T-cell (primary cell): ENCODE data around the gene MRPL22. TPM values are rescaled to one million over a fixed set of nuclear protein-coding genes. Genes with fewer than 3 reads are reported as not detected.
"Not testable (repeated sequence)": the region's sequence is repeated elsewhere in the genome, so short reads cannot be mapped to it uniquely, and the experiment has no call there.

Experiments
- ATAC-seq, 4 experiments: fragments of 200-7000 bp in 3 of 4; fragments of 150-1000 bp in 1 of 4; cut with Tn5 transposase; replicated peaks in 1 of 4; 1 replicate in 3 of 4; 2 replicates in 1 of 4; pipeline ENCODE4 v1.10.0; 2021; ENCODE audit warnings: moderate library complexity in 3 of 4, mild to moderate bottlenecking in 2 of 4, moderate number of reproducible peaks in 1 of 4
- CTCF ChIA-PET, 2 donors: fragments of 300-600 bp; sonication (Branson Sonifier 250); formaldehyde crosslinking; loops; one replicate each; lab custom pipeline; 2022; ENCODE audit warnings: antibody characterized with exemption in 2 of 2; lab: Charles Lee
- POLR2A ChIA-PET, 2 donors: fragments of 300-600 bp; sonication (Branson Sonifier 250); formaldehyde crosslinking; loops; one replicate each; lab custom pipeline; 2022; ENCODE audit warnings: antibody characterized with exemption in 2 of 2; lab: Charles Lee
- DNase-seq, 35 experiments: peaks; one replicate each; pipeline versions ENCODE4 v3.0.0 to v3.0.0-alpha.2; 2013 to 2023
- H3K27ac ChIP-seq: one replicate; pipeline ENCODE4 v1.5.1; 2013; ENCODE audit warnings: low read length
- H3K27me3 ChIP-seq, 2 experiments: replicated peaks in 1 of 2; 1 replicate in 1 of 2; 2 replicates in 1 of 2; pipeline versions ENCODE4 v1.6.1 to v1.7.0; 2013; ENCODE audit warnings: low read length in 1 of 2, mixed read lengths in 1 of 2; ENCODE audit not compliant: control insufficient read depth in 2 of 2, insufficient read depth in 2 of 2; ENCODE audit errors: extremely low read depth in 1 of 2
- H3K36me3 ChIP-seq, 2 donors: 1 replicate in 1 of 2; 2 replicates in 1 of 2; pipeline versions ENCODE4 v1.6.1 to v1.7.0; 2013; ENCODE audit warnings: low read length in 1 of 2; ENCODE audit not compliant: control insufficient read depth in 2 of 2, insufficient read depth in 1 of 2; ENCODE audit errors: extremely low read depth in 1 of 2
- H3K4me1 ChIP-seq, 2 experiments: 1 replicate in 1 of 2; 2 replicates in 1 of 2; pipeline versions ENCODE4 v1.6.1 to v1.7.0; 2013; ENCODE audit warnings: low read length in 2 of 2, mixed read lengths in 1 of 2; ENCODE audit not compliant: insufficient read depth in 2 of 2, control insufficient read depth in 1 of 2; ENCODE audit errors: extremely low read depth in 1 of 2
- H3K4me3 ChIP-seq, 2 donors: 1 replicate in 1 of 2; 2 replicates in 1 of 2; pipeline versions ENCODE4 v1.5.1 to v1.7.0; 2013; ENCODE audit warnings: mild to moderate bottlenecking in 2 of 2, low read length in 1 of 2, moderate library complexity in 1 of 2; ENCODE audit not compliant: control insufficient read depth in 1 of 2; ENCODE audit errors: extremely low read depth in 1 of 2
- H3K9me3 ChIP-seq: 2 replicates; pipeline ENCODE4 v1.7.0; 2013
- H3K27ac Mint-ChIP-seq, 2 donors: one replicate each; pipeline ENCODE4 v1.8.0; 2020 to 2021; ENCODE audit warnings: mild to moderate bottlenecking in 2 of 2, mixed read lengths in 2 of 2
- H3K27me3 Mint-ChIP-seq, 2 donors: one replicate each; pipeline ENCODE4 v1.8.0; 2021 to 2022; ENCODE audit warnings: mixed read lengths in 2 of 2
- H3K36me3 Mint-ChIP-seq: one replicate; pipeline ENCODE4 v1.8.0; 2021; ENCODE audit warnings: mixed read lengths
- H3K4me1 Mint-ChIP-seq, 3 donors: one replicate each; pipeline ENCODE4 v1.8.0; 2020 to 2022; ENCODE audit warnings: mixed read lengths in 3 of 3, mild to moderate bottlenecking in 1 of 3
- H3K4me3 Mint-ChIP-seq, 3 donors: one replicate each; pipeline ENCODE4 v1.8.0; 2020 to 2022; ENCODE audit warnings: mild to moderate bottlenecking in 3 of 3, mixed read lengths in 3 of 3, moderate library complexity in 3 of 3
- H3K9me3 Mint-ChIP-seq, 3 donors: one replicate each; pipeline ENCODE4 v1.8.0; 2020 to 2022; ENCODE audit warnings: mixed read lengths in 3 of 3
- WGBS: methylation state at CpG from one replicate; pipeline ENCODE4 v1.1.5; 2013; ENCODE audit warnings: missing lambda C conversion rate; ENCODE audit not compliant: insufficient coverage; 5-methylcytosine and 5-hydroxymethylcytosine counted together
- total RNA-seq, 35 experiments: library from RNA in 6 of 35; stranded (reverse) in 6 of 35; fragments of 120-200 nt in 1 of 35; gene quantifications; one replicate each; pipeline versions ENCODE4 v1.2.1 to v1.2.4 and lab custom pipeline; 2013 to 2026

The MRPL22 gene
- total RNA-seq, 5 donors from 2014 or later (not counting 1 experiment from before 2014, with no cell fraction given), result 19.5 to 30.9 (median 26.1) TPM

- 0% methylated on average over 60 of the region's 61 CpGs for WGBS
- peaks cover 18% of the 10 kb centered on the region for H3K36me3 Mint-ChIP-seq
- no peaks in the 10 kb centered on the region for H3K27me3 Mint-ChIP-seq
- DNase-seq (peak; percentile 66 to 90 (median 76)), ATAC-seq (peak; percentile 87 to 95 (median 90))
- H3K9me3 Mint-ChIP-seq, result no peaks in the 10 kb centered on the region
- CTCF ChIA-PET, result interaction anchor here in 1 of 2 donors (1.4 kb wide), 1 partner anchor 81 kb away, joined by 3 read pairs; no protein-coding TSS in a partner anchor
- peak within 1 kb of the TSS; percentile 38 for H3K27ac ChIP-seq
- POLR2A ChIA-PET, result no interaction called here
- H3K4me3 ChIP-seq, result peak within 1 kb of the TSS; percentile 62 to 91
- peaks cover 3 to 7% of the 10 kb centered on the region in 2 donors for H3K36me3 ChIP-seq
- H3K4me3 Mint-ChIP-seq, result peak within 1 kb of the TSS; percentile 87 to 91 (median 89)
- H3K4me1 Mint-ChIP-seq, result peaks cover 49 to 75% (median 65%) of the 10 kb centered on the region in 3 donors
- peak within 1 kb of the TSS; percentile 68 to 74 for H3K27ac Mint-ChIP-seq
- H3K4me1 ChIP-seq, result peaks cover 24 to 27% of the 10 kb centered on the region in 2 experiments
- no peaks in the 10 kb centered on the region for H3K9me3 ChIP-seq
- H3K27me3 ChIP-seq, result no peaks in the 10 kb centered on the region
These were observed 3.0 kb upstream of the MRPL22 start, which contains the start of gene GEMIN5 for GRCh38 chr5:154937718-154938466. TSS of gene GEMIN5 (minus strand) at chr5:154938211. CDS start at chr5:154938133, 78 bp downstream.

GRCh38 chr5:154939387-154939786 lies 1.5 kb upstream of the MRPL22 start:
- peak overlapping the region; percentile 25 to 91 (median 51) for H3K4me3 Mint-ChIP-seq
- H3K4me3 ChIP-seq, DNase-seq, H3K27ac ChIP-seq, H3K27me3 ChIP-seq, CTCF ChIA-PET, POLR2A ChIA-PET, ATAC-seq, H3K27me3 Mint-ChIP-seq, H3K9me3 ChIP-seq, H3K9me3 Mint-ChIP-seq: not testable (repeated sequence)
- H3K27ac Mint-ChIP-seq, result peak overlapping the region; percentile 28 to 89
- Histone ChIP-seq H3K4me1 (peaks cover 24 to 27% of the 10 kb centered on the region in 2 experiments), H3K36me3 (peaks cover 10 to 11% of the 10 kb centered on the region in 2 donors)
- peaks cover 11% of the 10 kb centered on the region for H3K36me3 Mint-ChIP-seq
- 96% methylated on average over 3 of the region's 5 CpGs for WGBS
- H3K4me1 Mint-ChIP-seq, result peaks cover 51 to 74% (median 68%) of the 10 kb centered on the region in 3 donors

GRCh38 chr5:154940375-154940771 lies 500 bp upstream of the MRPL22 start:
- WGBS, result no CpG with 5 or more reads among the region's 9 CpGs
- H3K36me3 Mint-ChIP-seq, result peaks cover 2% of the 10 kb centered on the region
- no peaks in the 10 kb centered on the region for H3K27me3 Mint-ChIP-seq
- ATAC-seq (no peak), DNase-seq (peak in 1 of 35 experiments; percentile 2)
- POLR2A ChIA-PET, result interaction anchor here in 1 of 2 donors (0.6 kb wide), 1 partner anchor 73 kb away, joined by 3 read pairs; no protein-coding TSS in a partner anchor
- Histone ChIP-seq H3K9me3 (no peaks in the 10 kb centered on the region), H3K27ac (peak overlapping the region; percentile 70), H3K36me3 (peaks cover 7 to 12% of the 10 kb centered on the region in 2 donors), H3K4me1 (peaks cover 24 to 28% of the 10 kb centered on the region in 2 experiments), H3K27me3 (no peaks in the 10 kb centered on the region), H3K4me3 (peak overlapping the region; percentile 73 to 95)
- peak overlapping the region; percentile 91 to 100 (median 92) for H3K4me3 Mint-ChIP-seq
- peaks cover 51 to 64% (median 60%) of the 10 kb centered on the region in 3 donors for H3K4me1 Mint-ChIP-seq
- H3K27ac Mint-ChIP-seq, result peak overlapping the region; percentile 89 to 99
- no peaks in the 10 kb centered on the region for H3K9me3 Mint-ChIP-seq
- CTCF ChIA-PET, result no interaction called here

GRCh38 chr5:154943527-154943926 lies 2.7 kb downstream of the MRPL22 start:
- peaks cover 7 to 15% of the 10 kb centered on the region in 2 donors for H3K36me3 ChIP-seq
- H3K4me3 ChIP-seq, result no peak overlapping the region
- ChIA-PET POLR2A (no interaction called here), CTCF (interaction anchor here in 1 of 2 donors (0.6 kb wide), 1 partner anchor 27 kb away, joined by 3 read pairs; no protein-coding TSS in a partner anchor)
- H3K27me3 ChIP-seq, result no peaks in the 10 kb centered on the region
- Mint-ChIP-seq H3K27ac (no peak overlapping the region), H3K9me3 (no peaks in the 10 kb centered on the region), H3K4me3 (no peak overlapping the region), H3K4me1 (peaks cover 43 to 54% (median 49%) of the 10 kb centered on the region in 3 donors), H3K36me3 (peaks cover 4% of the 10 kb centered on the region), H3K27me3 (no peaks in the 10 kb centered on the region)
- ATAC-seq (no peak), DNase-seq (no peak)
- H3K27ac ChIP-seq, result no peak overlapping the region
- H3K9me3 ChIP-seq, result no peaks in the 10 kb centered on the region
- WGBS, result 100% methylated on average over 2 of the region's 5 CpGs
- peaks cover 11 to 22% of the 10 kb centered on the region in 2 experiments for H3K4me1 ChIP-seq

GRCh38 chr5:154944716-154945115 lies 3.8 kb downstream of the MRPL22 start:
- Mint-ChIP-seq H3K27me3 (no peaks in the 10 kb centered on the region), H3K36me3 (peaks cover 7% of the 10 kb centered on the region), H3K4me1 (peaks cover 53 to 57% (median 54%) of the 10 kb centered on the region in 3 donors), H3K27ac (no peak overlapping the region), H3K4me3 (no peak overlapping the region), H3K9me3 (no peaks in the 10 kb centered on the region)
- CTCF ChIA-PET, result interaction anchor here in 1 of 2 donors (0.7 kb wide), 1 partner anchor 9 kb away, joined by 7 read pairs; no protein-coding TSS in a partner anchor
- POLR2A ChIA-PET, result no interaction called here
- no peak overlapping the region for H3K27ac ChIP-seq
- no peak overlapping the region for H3K4me3 ChIP-seq
- DNase-seq (no peak), ATAC-seq (no peak)
- H3K36me3 ChIP-seq, result peaks cover 7 to 15% of the 10 kb centered on the region in 2 donors
- no peaks in the 10 kb centered on the region for H3K27me3 ChIP-seq
- no peaks in the 10 kb centered on the region for H3K9me3 ChIP-seq
- H3K4me1 ChIP-seq, result peaks cover 10 to 22% of the 10 kb centered on the region in 2 experiments

- Mint-ChIP-seq H3K27ac (no peak overlapping the region), H3K4me1 (peaks cover 53 to 57% (median 54%) of the 10 kb centered on the region in 3 donors), H3K27me3 (no peaks in the 10 kb centered on the region), H3K4me3 (no peak overlapping the region), H3K9me3 (no peaks in the 10 kb centered on the region), H3K36me3 (peaks cover 14% of the 10 kb centered on the region)
- CTCF ChIA-PET, result interaction anchor here (0.5 to 0.7 kb wide), 3 partner anchors 7 to 498 kb away, joined by 3 to 4 read pairs (median 4); no protein-coding TSS in a partner anchor
- ATAC-seq (no peak), DNase-seq (peak in 1 of 35 experiments; percentile 46)
- Histone ChIP-seq H3K9me3 (no peaks in the 10 kb centered on the region), H3K4me3 (no peak overlapping the region), H3K36me3 (peaks cover 7 to 15% of the 10 kb centered on the region in 2 donors), H3K27me3 (no peaks in the 10 kb centered on the region), H3K4me1 (peaks cover 3 to 19% of the 10 kb centered on the region in 2 experiments), H3K27ac (no peak overlapping the region)
- no CpG with 5 or more reads among the region's 2 CpGs for WGBS
- POLR2A ChIA-PET, result no interaction called here
These were observed 4.9 kb downstream of the MRPL22 start for GRCh38 chr5:154945695-154946301.
